Lung (tissue), 12 donors: ENCODE measurements around the gene TIGD3. TPM values are rescaled to one million over a fixed set of nuclear protein-coding genes. Genes with fewer than 3 reads are reported as not detected.
A peak's percentile ranks its signal among the peaks of the same experiment; 100 is the strongest.

Experiments
- ATAC-seq: fragments of 200-7000 bp; cut with Tn5 transposase; one replicate; pipeline ENCODE4 v1.9.1; 2020; ENCODE audit warnings: moderate number of reproducible peaks; ENCODE audit not compliant: insufficient read depth, low FRiP score
- DNase-seq, 3 donors: peaks; one replicate each; pipeline ENCODE4 v3.0.0-alpha.2; 2013 to 2017
- H3K27ac ChIP-seq, 2 donors: one replicate each; pipeline ENCODE4 v1.5.1; 2013; ENCODE audit warnings: mild to moderate bottlenecking in 2 of 2, moderate library complexity in 2 of 2, control low read depth in 1 of 2, inconsistent platforms in 1 of 2, low read depth in 1 of 2, low read length in 1 of 2
- H3K27me3 ChIP-seq, 3 donors: one replicate each; pipeline ENCODE4 v1.5.1; 2013; ENCODE audit warnings: low read length in 2 of 3; ENCODE audit not compliant: control insufficient read depth in 3 of 3, insufficient read depth in 3 of 3
- H3K36me3 ChIP-seq, 4 donors: one replicate each; pipeline ENCODE4 v1.5.1; 2013; ENCODE audit warnings: low read length in 4 of 4, mild to moderate bottlenecking in 1 of 4, moderate library complexity in 1 of 4; ENCODE audit not compliant: control insufficient read depth in 4 of 4, insufficient read depth in 4 of 4
- H3K4me1 ChIP-seq, 5 donors: one replicate each; pipeline ENCODE4 v1.5.1; 2013; ENCODE audit warnings: low read length in 5 of 5, mild to moderate bottlenecking in 2 of 5, moderate library complexity in 1 of 5; ENCODE audit not compliant: control insufficient read depth in 5 of 5, insufficient read depth in 5 of 5
- H3K4me3 ChIP-seq: one replicate; pipeline ENCODE4 v1.5.1; 2013; ENCODE audit warnings: mild to moderate bottlenecking, control low read depth, moderate library complexity
- H3K9ac ChIP-seq, 2 donors: one replicate each; pipeline ENCODE4 v1.5.1; 2013; ENCODE audit warnings: low read length in 2 of 2, control low read depth in 1 of 2; ENCODE audit not compliant: insufficient read depth in 1 of 2
- H3K9me3 ChIP-seq, 4 donors: one replicate each; pipeline ENCODE4 v1.5.1; 2013; ENCODE audit warnings: low read length in 3 of 4, mild to moderate bottlenecking in 1 of 4, moderate library complexity in 1 of 4; ENCODE audit not compliant: control insufficient read depth in 4 of 4, insufficient read depth in 3 of 4
- CTCF ChIP-seq: IDR thresholded peaks from 2 replicates; pipeline ENCODE4 v1.5.1; 2012; ENCODE audit warnings: mild to moderate bottlenecking; ENCODE audit errors: control extremely low read depth, extremely low read depth
- WGBS, 2 donors: extraction: QIAGEN DNeasy Blood & Tissue Kit; methylation state at CpG; one replicate each; pipeline ENCODE4 v1.1.7; 2013; 5-methylcytosine and 5-hydroxymethylcytosine counted together
- polyA plus RNA-seq, 2 donors: library from polyadenylated mRNA; stranded (reverse); fragments of 200-250 nt; gene quantifications; one replicate each; pipeline ENCODE4 v1.2.1, GENCODE V29; 2013
- total RNA-seq, 2 donors: library from RNA; depleted of rRNA in 1 of 2; stranded (reverse); fragments of >200 nt in 1 of 2; gene quantifications; one replicate each; pipeline ENCODE4 v1.2.1, GENCODE V29; 2014 to 2021
- donor health status: control.
- donor health status: control.
- donor health status: Bipolar disorder and iron deficiency.
- donor health status: healthy.
- donor health status: DM: yes; HTN: yes; CAD: no.

Gene TIGD3
- total and polyA plus RNA-seq, 4 donors, result 0.21 to 0.27 (median 0.24) TPM; not detected in 1

- 24 to 38% methylated on average over 16 of the region's 16 CpGs for WGBS, 2 donors
- Histone ChIP-seq H3K27me3 (peaks cover 0 to 8% (median 8%) of the 10 kb centered on the region in 3 donors), H3K4me1 (peaks cover 0 to 13% (median 6%) of the 10 kb centered on the region in 5 donors), H3K27ac (peak overlapping the region; percentile 63 to 86), H3K9me3 (no peaks in the 10 kb centered on the region), H3K4me3 (peak overlapping the region; percentile 51), H3K36me3 (peaks cover 17 to 24% (median 21%) of the 10 kb centered on the region in 4 donors), H3K9ac (peak overlapping the region in 1 of 2 donors; percentile 79)
- DNase-seq, result no peak
- ATAC-seq, result peak; percentile 5
- TF ChIP-seq CTCF, result no peak
Observed at GRCh38 chr11:65353900-65354264, 669 bp upstream of the TIGD3 start.

DNA sequence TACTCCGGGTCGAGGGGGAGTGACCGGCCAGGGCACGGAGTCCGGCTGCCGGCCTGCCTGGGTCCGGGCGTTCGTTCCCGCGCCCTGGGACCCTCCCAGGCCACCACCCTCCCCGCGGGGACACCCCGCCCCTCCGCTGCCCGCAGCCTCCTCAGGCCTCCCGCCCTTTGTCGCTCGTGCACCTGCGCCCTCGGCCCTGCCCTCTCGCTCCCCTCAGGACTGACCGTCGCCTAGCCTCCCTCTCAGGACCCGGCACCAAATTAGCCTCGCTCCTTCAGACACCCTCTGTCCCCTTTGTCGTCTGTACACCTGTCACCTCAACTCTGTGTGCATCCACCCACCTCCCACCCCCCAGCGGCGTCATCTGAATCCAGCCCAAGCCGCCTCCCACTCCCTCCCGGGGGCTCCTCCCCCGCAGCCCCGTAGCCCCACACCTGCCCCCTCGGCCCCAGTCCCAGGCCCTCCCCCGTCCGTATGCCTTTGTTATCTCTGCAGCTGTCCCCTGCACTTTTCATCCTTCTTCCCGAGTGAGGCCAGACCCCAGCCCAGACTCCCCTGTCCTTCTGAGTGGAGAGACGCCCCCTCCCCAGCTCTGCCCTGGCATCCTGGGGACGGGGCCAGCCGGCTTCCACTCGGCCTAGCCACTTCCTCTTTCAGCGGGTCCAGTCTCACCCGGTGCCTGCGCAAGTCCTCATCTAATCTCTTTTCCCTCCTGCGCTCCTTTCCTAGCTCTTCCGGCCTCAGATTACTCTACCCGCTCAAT, 643 bp downstream of the TIGD3 start:
- H3K27ac ChIP-seq, result no peak overlapping the region
- DNase-seq (peak in 1 of 3 donors; percentile 14), ATAC-seq (peak; percentile 7)
- H3K36me3 ChIP-seq, result peaks cover 5 to 20% (median 12%) of the 10 kb centered on the region in 4 donors
- WGBS, 2 donors, result 1 to 2% methylated on average over 33 to 47 of the region's 47 CpGs
- peak overlapping the region; percentile 43 for H3K4me3 ChIP-seq
- no peak for TF ChIP-seq CTCF
- no peaks in the 10 kb centered on the region for H3K9me3 ChIP-seq
- peaks cover 0 to 13% (median 6%) of the 10 kb centered on the region in 5 donors for H3K4me1 ChIP-seq
- peaks cover 0 to 8% (median 8%) of the 10 kb centered on the region in 3 donors for H3K27me3 ChIP-seq
- H3K9ac ChIP-seq, result no peak overlapping the region

DNA sequence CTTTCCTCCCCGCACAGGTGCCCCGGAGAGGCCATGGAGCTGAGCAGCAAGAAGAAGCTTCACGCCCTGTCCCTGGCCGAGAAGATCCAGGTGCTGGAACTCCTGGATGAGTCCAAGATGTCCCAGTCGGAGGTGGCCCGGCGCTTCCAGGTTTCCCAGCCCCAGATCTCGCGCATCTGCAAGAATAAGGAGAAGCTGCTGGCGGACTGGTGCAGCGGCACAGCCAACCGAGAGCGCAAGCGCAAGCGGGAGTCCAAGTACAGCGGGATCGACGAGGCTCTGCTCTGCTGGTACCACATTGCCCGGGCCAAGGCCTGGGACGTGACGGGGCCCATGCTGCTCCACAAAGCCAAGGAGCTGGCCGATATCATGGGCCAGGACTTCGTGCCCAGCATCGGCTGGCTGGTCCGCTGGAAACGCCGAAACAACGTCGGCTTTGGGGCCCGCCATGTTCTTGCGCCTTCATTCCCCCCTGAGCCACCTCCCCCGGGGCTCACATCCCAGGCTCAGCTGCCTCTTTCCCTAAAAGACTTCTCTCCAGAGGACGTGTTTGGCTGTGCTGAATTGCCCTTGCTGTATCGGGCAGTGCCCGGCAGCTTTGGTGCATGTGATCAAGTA, 1.3 kb downstream of the TIGD3 start:
- Histone ChIP-seq H3K4me1 (peaks cover 0 to 13% (median 6%) of the 10 kb centered on the region in 5 donors), H3K27me3 (peaks cover 0 to 8% (median 8%) of the 10 kb centered on the region in 3 donors), H3K9me3 (no peaks in the 10 kb centered on the region), H3K4me3 (no peak overlapping the region), H3K9ac (no peak overlapping the region), H3K36me3 (peaks cover under 1 to 16% (median 9%) of the 10 kb centered on the region in 4 donors), H3K27ac (no peak overlapping the region)
- DNase-seq, result peak in 2 of 3 donors; percentile 18 to 48
- no peak for ATAC-seq
- 40 to 57% methylated on average over 35 of the region's 35 CpGs for WGBS, 2 donors
- no peak for TF ChIP-seq CTCF
